Esophagus muscularis mucosa (tissue), 4 donors: ENCODE results near the gene PACSIN2. TPM values are rescaled to one million over a fixed set of nuclear protein-coding genes. Genes with fewer than 3 reads are reported as not detected.

Experiments
- DNase-seq: peaks from one replicate; pipeline ENCODE4 v3.0.0-alpha.2; 2017; ENCODE audit errors: extremely low spot score
- H3K27ac ChIP-seq, 4 donors: fragments of 200-600 bp; sonication (generic); replicated peaks in 1 of 4; 1 replicate in 3 of 4; 2 replicates in 1 of 4; pipeline ENCODE4 v1.5.1; 2016 to 2019; ENCODE audit warnings: mild to moderate bottlenecking in 1 of 4
- H3K27me3 ChIP-seq, 4 donors: fragments of 200-600 bp; sonication (generic); one replicate each; pipeline versions ENCODE4 v1.5.1 to v1.6.0; 2016 to 2019
- H3K36me3 ChIP-seq, 4 donors: fragments of 200-600 bp; sonication (generic); one replicate each; pipeline ENCODE4 v1.5.1; 2016 to 2019
- H3K4me1 ChIP-seq, 4 donors: fragments of 200-600 bp; sonication (generic); one replicate each; pipeline ENCODE4 v1.5.1; 2016 to 2019
- H3K4me3 ChIP-seq, 4 donors: fragments of 200-600 bp; sonication (generic); 1 replicate in 2 of 4; 2 replicates in 2 of 4; pipeline ENCODE4 v1.5.1; 2016 to 2019; ENCODE audit warnings: mild to moderate bottlenecking in 4 of 4, moderate library complexity in 1 of 4
- H3K9me3 ChIP-seq, 4 donors: fragments of 200-600 bp; sonication (generic); 1 replicate in 3 of 4; 2 replicates in 1 of 4; pipeline ENCODE4 v1.5.1; 2016 to 2019
- EP300 ChIP-seq: sonication (generic); formaldehyde crosslinking; IDR thresholded peaks from one replicate; pipeline ENCODE4 v1.6.1; 2017; ENCODE audit warnings: antibody characterized with exemption
- POLR2A ChIP-seq: fragments of 450-650 bp; IDR thresholded peaks from one replicate; pipeline ENCODE4 v1.6.1; 2017; ENCODE audit warnings: antibody characterized with exemption, moderate library complexity, mild to moderate bottlenecking, low read depth
- POLR2AphosphoS5 ChIP-seq, 2 donors: sonication (generic); formaldehyde crosslinking; IDR thresholded peaks; one replicate each; pipeline ENCODE4 v1.6.1; 2017; ENCODE audit warnings: antibody characterized with exemption in 2 of 2
- WGBS: methylation state at CpG from one replicate; pipeline ENCODE4 v1.1.5; 2018; 5-methylcytosine and 5-hydroxymethylcytosine counted together
- intact Hi-C: fragments of 100-400 bp; cut with DNase I; formaldehyde crosslinking; loops from one replicate; pipeline ENCODE4 v1.15.1; 2023
- total RNA-seq, 4 donors: library from RNA; depleted of rRNA; stranded (reverse); fragments of >200 nt; gene quantifications; one replicate each; pipeline versions ENCODE4 v1.1.0 to v1.2.1, GENCODE V29; 2016
- TF ChIP-seq, protein P1 (sequence below), 3 experiments: fragments of 200-600 bp in 2 of 3; fragments of 450-650 bp in 1 of 3; sonication (generic) in 2 of 3; IDR thresholded peaks; one replicate each; pipeline ENCODE4 v1.5.1; 2017 to 2019; ENCODE audit warnings: antibody characterized with exemption in 3 of 3, mild to moderate bottlenecking in 2 of 3, moderate library complexity in 1 of 3

Gene PACSIN2
- total RNA-seq, 4 donors from 2014 or later = 91.1 to 147 (median 116) TPM

DNA sequence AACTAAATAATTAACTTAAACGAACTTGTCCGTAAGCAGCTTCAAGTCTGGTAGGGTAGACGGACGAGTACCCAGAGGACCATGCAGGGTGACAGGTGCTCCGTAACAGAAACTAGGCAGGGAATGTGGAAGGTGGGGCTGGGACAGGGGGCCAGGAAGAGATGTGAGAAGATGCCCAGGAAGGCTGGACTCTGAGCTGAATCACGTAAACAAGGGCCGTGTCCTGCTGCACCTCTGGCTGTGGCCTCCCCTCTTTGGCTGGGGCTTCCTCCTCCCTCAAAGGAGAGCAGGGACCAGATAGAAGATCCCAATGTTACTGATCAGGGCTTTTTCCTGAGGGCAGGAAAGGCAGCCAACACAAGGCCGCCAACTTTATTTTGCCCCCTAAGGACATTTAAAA, 47.9 kb downstream of the PACSIN2 start:
- H3K4me3 ChIP-seq = no peak overlapping the region
- no peaks in the 10 kb centered on the region for H3K27me3 ChIP-seq
- 49% methylated on average over 8 of the region's 8 CpGs for WGBS
- peaks cover 29 to 96% (median 83%) of the 10 kb centered on the region in 4 donors for H3K4me1 ChIP-seq
- H3K36me3 ChIP-seq = no peaks in the 10 kb centered on the region
- peak overlapping the region; percentile 68 to 83 (median 76) for H3K27ac ChIP-seq
- no peak for TF ChIP-seq POLR2A
- TF ChIP-seq EP300 = no peak
- TF ChIP-seq, protein P1, sequence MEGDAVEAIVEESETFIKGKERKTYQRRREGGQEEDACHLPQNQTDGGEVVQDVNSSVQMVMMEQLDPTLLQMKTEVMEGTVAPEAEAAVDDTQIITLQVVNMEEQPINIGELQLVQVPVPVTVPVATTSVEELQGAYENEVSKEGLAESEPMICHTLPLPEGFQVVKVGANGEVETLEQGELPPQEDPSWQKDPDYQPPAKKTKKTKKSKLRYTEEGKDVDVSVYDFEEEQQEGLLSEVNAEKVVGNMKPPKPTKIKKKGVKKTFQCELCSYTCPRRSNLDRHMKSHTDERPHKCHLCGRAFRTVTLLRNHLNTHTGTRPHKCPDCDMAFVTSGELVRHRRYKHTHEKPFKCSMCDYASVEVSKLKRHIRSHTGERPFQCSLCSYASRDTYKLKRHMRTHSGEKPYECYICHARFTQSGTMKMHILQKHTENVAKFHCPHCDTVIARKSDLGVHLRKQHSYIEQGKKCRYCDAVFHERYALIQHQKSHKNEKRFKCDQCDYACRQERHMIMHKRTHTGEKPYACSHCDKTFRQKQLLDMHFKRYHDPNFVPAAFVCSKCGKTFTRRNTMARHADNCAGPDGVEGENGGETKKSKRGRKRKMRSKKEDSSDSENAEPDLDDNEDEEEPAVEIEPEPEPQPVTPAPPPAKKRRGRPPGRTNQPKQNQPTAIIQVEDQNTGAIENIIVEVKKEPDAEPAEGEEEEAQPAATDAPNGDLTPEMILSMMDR (IDR thresholded peaks at IDR 0.05) = no peak
- DNase-seq = no peak
- no peaks in the 10 kb centered on the region for H3K9me3 ChIP-seq
- intact Hi-C loops = no loop called here

DNA sequence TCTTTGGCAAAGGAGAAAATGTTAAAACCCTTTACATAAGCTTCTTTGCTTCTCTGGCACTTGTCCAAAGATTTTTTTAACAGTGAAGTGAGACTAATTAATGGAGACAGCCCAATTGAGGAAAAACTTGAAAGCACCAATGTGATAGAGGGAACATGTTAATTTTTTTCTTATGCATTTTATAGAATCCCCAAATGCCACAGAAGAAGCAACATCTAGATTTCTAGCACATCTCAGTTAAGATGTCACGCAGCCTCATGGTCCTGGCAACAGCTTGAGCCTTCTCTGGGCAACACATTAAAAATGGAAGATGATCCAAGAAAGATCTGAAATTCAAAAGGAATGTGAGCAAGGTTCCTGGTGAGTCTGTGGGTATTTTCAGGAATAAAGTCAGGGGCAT, 48.5 kb downstream of the PACSIN2 start:
- no peak overlapping the region for H3K4me3 ChIP-seq
- no peaks in the 10 kb centered on the region for H3K36me3 ChIP-seq
- H3K9me3 ChIP-seq = no peaks in the 10 kb centered on the region
- H3K27me3 ChIP-seq = no peaks in the 10 kb centered on the region
- no peak for DNase-seq
- intact Hi-C loops = no loop called here
- TF ChIP-seq POLR2AphosphoS5 (IDR thresholded peaks at IDR 0.05) = peak in 1 of 2 donors; percentile 26
- TF ChIP-seq, protein P1 (IDR thresholded peaks at IDR 0.05) = no peak
- peaks cover 34 to 96% (median 84%) of the 10 kb centered on the region in 4 donors for H3K4me1 ChIP-seq
- H3K27ac ChIP-seq = peak overlapping the region; percentile 68 to 83 (median 76)
- 42% methylated on average over 1 of the region's 1 CpG for WGBS

DNA sequence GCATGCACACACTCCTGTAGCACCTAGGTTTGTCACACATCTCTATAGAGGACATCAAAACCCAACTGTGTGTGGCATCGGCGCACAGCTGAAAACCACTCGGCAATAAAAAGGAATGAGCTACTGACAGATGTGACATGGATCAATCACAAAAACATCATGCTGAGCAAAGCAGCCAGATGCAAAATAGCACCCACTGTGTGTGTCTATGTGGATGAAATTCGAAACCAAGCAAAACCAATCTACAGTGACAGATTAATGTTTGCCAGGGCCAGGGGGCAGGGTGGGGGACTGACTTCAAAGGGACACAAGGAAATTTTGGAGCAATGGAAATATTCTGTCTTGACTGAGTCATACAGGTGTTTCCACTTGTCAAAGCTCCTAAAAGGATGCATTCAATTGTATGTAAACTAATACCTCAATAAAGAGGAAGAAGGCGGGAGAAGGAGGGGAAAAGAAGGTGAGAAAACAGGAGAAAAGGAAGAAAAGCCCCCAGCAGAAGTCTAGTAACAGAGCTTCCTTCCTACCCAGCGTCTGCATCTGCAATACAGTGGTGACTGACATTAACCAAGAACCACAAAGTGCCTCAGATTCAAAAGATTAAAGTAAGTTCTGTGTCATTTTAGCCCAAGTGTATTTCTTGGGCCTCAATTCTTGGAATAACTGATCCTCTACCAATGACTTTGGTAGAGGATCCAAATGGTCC, 49.8 kb downstream of the PACSIN2 start:
- WGBS = 45% methylated on average over 6 of the region's 6 CpGs
- no peaks in the 10 kb centered on the region for H3K36me3 ChIP-seq
- DNase-seq = no peak
- H3K27me3 ChIP-seq = no peaks in the 10 kb centered on the region
- intact Hi-C loops = no loop called here
- H3K9me3 ChIP-seq = no peaks in the 10 kb centered on the region
- no peak overlapping the region for H3K4me3 ChIP-seq
- H3K27ac ChIP-seq = peak overlapping the region; percentile 68 to 83 (median 76)
- H3K4me1 ChIP-seq = peaks cover 46 to 96% (median 88%) of the 10 kb centered on the region in 4 donors
- TF ChIP-seq POLR2A = no peak
- TF ChIP-seq, protein P1 (IDR thresholded peaks at IDR 0.05) = no peak
- TF ChIP-seq EP300 = no peak
- TF ChIP-seq POLR2AphosphoS5 (IDR thresholded peaks at IDR 0.05) = no peak

DNA sequence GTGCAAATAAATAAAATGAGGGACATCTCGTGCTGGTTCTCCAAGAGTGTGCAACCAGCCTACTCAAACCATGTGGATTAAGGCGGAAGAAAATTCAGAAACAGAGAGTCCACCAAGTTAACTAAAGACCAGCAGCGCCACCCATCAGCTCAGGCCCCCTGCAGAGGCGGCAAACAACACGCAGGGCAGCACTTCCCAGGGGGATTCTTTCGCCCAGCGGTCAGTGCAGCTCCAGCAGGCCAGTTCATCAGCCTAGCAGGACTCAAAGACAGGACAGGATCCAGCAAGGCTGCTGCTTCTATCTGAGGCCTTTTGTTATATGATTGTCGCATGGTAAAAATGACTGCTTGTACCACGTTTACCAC, 51.7 kb downstream of the PACSIN2 start:
- H3K27ac ChIP-seq = peak overlapping the region; percentile 68 to 83 (median 76)
- intact Hi-C loops = no loop called here
- WGBS = 80% methylated on average over 5 of the region's 9 CpGs
- TF ChIP-seq EP300 = no peak
- TF ChIP-seq POLR2A = no peak
- no peak for TF ChIP-seq POLR2AphosphoS5 (IDR thresholded peaks at IDR 0.05)
- TF ChIP-seq, protein P1 (IDR thresholded peaks at IDR 0.05) = no peak
- DNase-seq = no peak
- no peaks in the 10 kb centered on the region for H3K9me3 ChIP-seq
- H3K4me1 ChIP-seq = peaks cover 50 to 97% (median 90%) of the 10 kb centered on the region in 4 donors
- no peaks in the 10 kb centered on the region for H3K27me3 ChIP-seq
- no peaks in the 10 kb centered on the region for H3K36me3 ChIP-seq
- no peak overlapping the region for H3K4me3 ChIP-seq
